ENCODE results near the gene GALNT13.
"Not testable (repeated sequence)": the region's sequence is repeated elsewhere in the genome, so short reads cannot be mapped to it uniquely, and the experiment has no call there.

The GALNT13 gene

DNA sequence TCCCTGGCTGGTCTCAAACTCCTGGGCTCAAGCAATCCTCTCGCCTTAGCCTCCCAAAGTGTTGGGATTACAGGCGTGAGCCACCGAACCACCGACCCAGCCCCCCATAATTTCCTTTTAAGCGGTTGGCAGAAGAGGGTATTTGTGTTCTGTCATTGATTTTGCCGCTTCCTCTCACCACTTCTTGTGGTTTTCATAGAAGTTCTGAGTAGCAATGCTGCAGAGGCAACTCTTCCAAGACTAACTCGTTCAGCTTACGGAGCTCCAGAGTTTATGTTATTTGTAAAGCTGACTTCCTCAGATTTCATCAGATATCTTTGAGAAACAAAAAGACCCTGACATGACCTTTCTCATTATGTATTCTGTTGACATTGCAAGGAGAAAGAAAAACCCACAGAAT is 565.4 kb downstream of the GALNT13 start:
- no peak for DNase-seq

GRCh38 chr2:154439156-154439555 is 567.4 kb downstream of the GALNT13 start:
- DNase-seq, result peak; percentile 24

DNA sequence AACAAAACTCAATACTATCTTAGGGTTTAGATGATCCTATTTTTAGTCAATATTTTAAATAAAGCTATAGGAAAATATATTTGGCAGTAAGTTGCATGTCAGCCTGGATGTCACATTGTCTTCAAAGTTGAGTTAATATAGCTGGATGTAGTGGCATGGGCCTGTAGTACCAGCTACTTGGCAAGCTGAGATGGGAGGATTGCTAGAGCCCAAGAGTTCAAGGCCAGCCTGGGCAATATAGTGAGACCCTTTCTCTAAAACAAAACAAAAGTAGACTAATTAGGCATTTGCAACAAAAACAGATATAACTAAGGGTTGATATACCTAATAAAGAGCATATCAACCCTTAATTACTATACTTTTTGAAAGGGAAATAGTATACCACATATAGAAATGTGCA is 572.2 kb downstream of the GALNT13 start:
- DNase-seq, result no peak

GRCh38 chr2:154446324-154446723 is 574.6 kb downstream of the GALNT13 start:
- DNase-seq, result no peak

DNA sequence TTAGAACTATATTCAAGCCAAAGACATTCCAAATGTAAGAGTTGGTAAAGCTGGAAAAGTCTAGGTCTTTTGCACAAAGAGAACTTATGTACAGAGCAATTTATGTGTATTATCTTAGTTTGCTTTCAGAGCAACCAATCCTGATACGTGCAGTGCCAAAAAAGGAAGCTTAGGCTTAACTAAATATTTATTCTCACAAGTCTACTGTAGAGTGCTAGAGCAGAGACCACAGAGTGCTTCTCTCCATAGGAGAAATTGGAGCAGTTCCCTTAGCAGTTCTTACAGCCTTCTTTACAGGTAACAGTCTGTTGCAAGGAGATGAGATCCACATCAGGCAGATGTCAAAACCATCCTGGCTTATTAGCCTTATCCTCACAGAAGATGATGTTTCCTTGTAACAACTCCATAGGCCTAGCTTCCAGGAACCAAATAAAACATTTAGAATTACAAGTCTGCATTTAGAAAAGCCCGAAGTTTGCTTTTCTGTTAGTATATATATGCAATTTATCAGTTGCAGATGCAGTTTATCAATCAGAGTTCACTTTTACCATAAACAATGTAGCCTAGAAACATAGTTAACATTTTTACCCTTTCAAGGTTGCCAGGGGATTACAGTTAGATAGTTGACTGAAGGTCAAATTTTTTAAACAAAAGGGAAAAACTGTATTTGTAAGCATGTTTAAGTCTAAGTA is 576.2 kb downstream of the GALNT13 start:
- peak; percentile 28 for DNase-seq

DNA sequence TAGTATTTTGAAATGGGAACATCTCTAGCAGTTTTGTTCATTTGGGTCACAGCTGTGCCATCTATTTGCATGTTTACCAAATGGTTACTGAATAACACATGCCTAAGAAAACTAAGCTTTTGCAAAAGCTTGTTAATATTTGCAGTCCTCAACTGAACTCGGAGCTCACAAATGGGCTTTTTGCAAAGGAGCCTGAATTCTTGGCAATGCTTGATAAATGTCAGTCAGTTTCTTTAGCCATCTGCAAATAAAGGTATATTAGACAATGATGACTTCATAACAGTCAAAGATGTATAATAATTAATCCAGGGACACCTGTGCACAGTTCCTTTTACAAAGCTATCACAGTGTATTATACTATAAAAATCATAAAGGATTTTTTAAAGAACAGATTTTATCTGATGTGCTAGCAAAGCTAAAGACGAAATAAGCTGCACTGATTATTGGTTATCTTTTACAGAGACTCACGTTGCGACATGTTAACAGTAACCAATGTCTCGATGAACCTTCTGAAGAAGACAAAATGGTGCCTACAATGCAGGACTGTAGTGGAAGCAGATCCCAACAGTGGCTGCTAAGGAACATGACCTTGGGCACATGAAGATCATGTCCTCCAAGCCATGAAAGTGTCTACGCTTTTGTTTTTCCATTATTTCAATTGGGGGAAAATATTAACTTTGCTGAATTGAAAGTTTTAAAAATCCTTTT is 578.4 kb downstream of the GALNT13 start:
- DNase-seq, result no peak

- no peak for DNase-seq
Observed at GRCh38 chr2:154452471-154452870, 580.7 kb downstream of the GALNT13 start.

DNA sequence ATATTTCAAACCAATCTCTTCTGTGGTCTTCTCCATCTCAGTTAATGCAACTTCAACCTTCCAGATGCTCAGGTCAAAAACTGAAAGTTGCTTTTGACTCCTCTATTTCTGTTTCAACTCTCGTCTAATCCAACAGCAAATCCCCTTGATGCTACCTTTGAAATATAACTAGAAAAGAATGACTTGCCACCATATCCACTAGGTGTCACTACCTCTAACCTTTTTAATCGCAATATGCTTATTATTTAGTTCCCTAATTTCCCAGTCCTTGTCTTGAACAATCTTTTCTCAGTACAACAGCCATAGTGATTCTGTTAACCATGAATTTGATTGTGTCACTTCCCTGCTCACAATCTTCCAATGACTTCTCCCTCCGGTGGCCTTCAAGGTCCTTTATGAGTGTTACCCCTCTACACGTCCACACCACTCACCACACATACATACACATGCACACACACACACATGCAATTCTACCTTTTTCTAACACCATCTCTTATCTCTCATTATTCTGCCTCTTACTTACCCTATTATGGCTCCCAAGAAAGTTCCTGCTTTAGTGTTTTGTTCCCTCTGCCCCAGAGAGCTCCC is 581.3 kb downstream of the GALNT13 start:
- peak; percentile 84 for DNase-seq

GRCh38 chr2:154455166-154455565 is 583.4 kb downstream of the GALNT13 start:
- no peak for DNase-seq

- DNase-seq, result no peak
Observed at GRCh38 chr2:154455866-154456265, 584.1 kb downstream of the GALNT13 start.

GRCh38 chr2:154457286-154457685 is 585.6 kb downstream of the GALNT13 start:
- no peak for DNase-seq

DNA sequence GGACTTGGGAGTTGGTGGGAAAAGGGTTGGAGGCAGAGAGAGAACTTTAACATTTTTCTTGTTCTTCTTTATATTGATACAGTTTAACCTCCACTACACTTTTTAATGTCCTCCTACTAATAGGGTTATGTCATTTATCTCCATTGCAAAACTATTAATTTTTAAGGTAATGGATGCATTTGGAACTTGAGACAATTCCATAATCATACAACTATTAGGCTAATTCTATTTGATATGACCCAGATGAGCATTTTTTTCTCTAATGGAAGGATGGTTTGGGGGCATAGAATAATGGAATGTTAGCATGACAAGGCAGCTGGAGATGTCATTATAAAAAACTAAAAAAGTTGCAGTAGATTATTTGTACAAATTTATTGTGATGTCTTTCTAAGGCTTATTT is 587.6 kb downstream of the GALNT13 start:
- DNase-seq, result no peak

- no peak for DNase-seq
Observed at GRCh38 chr2:154462634-154463033, 590.9 kb downstream of the GALNT13 start.

GRCh38 chr2:154466226-154466625 is 594.5 kb downstream of the GALNT13 start:
- DNase-seq, result no peak

DNA sequence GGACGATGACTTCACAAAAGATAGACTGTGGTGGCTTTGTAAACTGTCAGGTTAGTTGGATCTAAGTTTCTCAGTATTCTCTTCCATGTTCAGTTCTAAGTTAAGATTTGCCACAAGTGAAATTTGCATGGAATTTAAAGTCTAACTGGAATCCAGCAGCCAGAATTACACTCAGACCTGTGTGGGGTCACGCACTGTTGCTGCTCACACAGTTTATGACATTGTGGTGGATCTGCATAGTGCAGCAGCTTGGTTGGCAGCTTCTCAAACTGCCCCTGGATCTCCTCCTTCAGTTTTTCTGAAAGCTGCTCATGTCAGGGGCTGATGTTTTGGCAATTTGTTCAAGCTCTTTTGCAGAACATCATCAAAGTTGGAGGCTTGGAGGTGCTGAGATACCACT is 598.7 kb downstream of the GALNT13 start:
- DNase-seq, result no peak

DNA sequence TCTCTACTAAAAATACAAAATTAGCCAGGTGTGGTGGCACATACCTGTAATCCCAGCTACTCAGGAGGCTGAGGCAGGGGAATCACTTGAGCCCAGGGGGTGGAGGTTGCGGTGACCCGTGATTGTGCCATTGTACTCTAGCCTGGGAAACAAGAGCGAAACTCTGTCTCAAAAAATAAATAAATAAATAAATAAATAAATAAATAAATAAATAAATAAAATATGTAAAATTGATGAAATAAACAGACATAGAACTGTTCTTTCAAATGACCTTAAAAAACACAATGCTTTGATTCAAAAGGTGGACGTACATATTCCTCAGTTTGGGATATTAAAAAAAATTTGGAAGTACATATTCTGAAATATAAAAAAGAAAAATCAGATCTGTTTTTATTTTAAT is 599.8 kb downstream of the GALNT13 start:
- DNase-seq, result not testable (repeated sequence)

GRCh38 chr2:154477319-154477718 is 605.6 kb downstream of the GALNT13 start:
- no peak for DNase-seq

DNA sequence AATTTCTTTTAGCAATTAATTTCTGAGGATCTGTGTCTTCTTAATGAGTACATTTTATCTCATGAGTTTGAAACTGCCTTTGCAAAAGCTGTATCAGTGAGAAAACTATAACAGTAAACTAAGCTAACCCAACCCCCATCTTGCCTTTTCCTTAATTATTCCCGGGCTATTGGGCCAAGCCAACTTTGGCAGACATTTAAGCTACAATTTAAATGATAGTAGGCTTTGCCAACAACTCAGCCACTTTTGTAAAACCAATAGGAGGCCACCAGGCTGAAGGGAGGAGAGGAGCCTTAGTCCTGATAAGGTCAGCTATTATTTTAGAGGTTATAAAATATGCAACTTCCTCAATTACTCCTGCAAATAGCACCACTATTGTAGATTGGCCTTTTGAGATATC is 608.8 kb downstream of the GALNT13 start:
- no peak for DNase-seq

GRCh38 chr2:154481336-154481735 is 609.6 kb downstream of the GALNT13 start:
- DNase-seq, result no peak

DNA sequence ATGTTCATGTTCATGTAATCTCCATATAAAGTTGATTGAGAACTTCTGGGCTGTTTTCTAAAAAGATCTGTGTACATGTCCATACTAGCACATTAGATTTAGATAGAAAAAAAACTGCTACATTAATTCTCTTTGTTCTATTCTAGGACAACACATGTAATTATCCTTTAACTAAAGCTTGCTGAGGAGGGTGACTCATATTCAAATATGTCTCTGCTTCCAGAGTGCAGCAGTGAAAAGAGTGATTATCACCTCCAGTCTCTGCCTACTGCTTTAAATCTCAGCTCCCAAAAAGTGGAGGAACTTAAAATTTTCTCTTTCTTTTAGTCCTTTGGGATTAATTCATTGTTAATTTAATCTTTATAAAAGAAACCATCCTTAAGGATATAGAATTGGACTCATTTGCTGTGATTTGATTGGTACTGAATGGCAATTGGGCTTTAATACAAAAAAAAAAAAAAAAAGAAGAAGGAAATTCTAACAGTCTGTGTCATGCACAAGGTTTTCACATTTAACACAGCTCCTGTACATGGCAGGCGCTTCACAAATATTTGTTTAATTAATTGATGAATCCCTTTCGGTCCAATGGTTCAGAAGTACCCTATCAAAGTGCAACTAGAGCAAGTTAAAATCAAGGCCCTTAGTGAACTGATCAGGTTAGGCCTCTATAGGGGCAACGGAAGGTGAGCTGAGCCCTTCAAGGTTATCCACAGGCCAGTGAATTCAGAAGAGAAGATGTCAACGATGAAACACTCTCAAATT is 612.8 kb downstream of the GALNT13 start:
- DNase-seq, result peak; percentile 48

- no peak for DNase-seq
Observed at GRCh38 chr2:154488801-154489200, 617.1 kb downstream of the GALNT13 start.

DNA sequence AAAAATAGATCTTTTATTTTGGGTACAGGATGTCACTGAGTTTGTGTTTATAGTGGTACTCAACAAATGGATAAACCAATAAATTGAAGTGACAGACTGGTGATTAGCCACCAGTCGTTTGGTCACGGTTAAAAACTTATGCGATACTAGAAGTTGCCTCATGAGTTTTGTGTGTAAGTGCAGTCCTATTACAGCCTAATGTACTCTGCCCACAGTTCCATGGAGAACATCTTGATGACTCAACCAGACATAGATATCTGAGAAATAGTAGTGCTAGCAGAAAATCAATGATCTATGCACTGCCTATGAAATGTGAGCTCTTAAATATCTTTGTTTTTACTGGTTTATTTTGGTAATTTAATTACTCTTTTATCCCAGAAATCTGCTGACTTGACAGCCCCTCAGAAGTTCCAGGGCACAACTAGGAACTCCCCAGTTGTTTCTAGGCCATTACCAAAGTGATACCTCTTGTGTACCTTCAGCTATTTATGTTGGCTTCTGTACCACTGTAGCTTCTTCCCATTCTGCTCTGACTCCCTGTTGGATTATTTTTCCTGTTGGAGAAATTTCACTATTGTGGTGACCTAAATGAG is 617.6 kb downstream of the GALNT13 start:
- no peak for DNase-seq

GRCh38 chr2:154490530-154490929 is 618.8 kb downstream of the GALNT13 start:
- no peak for DNase-seq
